Lung (tissue), 12 donors: ENCODE measurements around the gene GOLGA6L7. TPM values are rescaled to one million over a fixed set of nuclear protein-coding genes. Genes with fewer than 3 reads are reported as not detected.
"Not testable (repeated sequence)": the region's sequence is repeated elsewhere in the genome, so short reads cannot be mapped to it uniquely, and the experiment has no call there.

Experiments used
- ATAC-seq: fragments of 200-7000 bp; cut with Tn5 transposase; one replicate; pipeline ENCODE4 v1.9.1; 2020; ENCODE audit warnings: moderate number of reproducible peaks; ENCODE audit not compliant: insufficient read depth, low FRiP score
- DNase-seq, 3 donors: peaks; one replicate each; pipeline ENCODE4 v3.0.0-alpha.2; 2013 to 2017
- H3K27ac ChIP-seq, 2 donors: one replicate each; pipeline ENCODE4 v1.5.1; 2013; ENCODE audit warnings: mild to moderate bottlenecking in 2 of 2, moderate library complexity in 2 of 2, control low read depth in 1 of 2, inconsistent platforms in 1 of 2, low read depth in 1 of 2, low read length in 1 of 2
- H3K27me3 ChIP-seq, 3 donors: one replicate each; pipeline ENCODE4 v1.5.1; 2013; ENCODE audit warnings: low read length in 2 of 3; ENCODE audit not compliant: control insufficient read depth in 3 of 3, insufficient read depth in 3 of 3
- H3K36me3 ChIP-seq, 4 donors: one replicate each; pipeline ENCODE4 v1.5.1; 2013; ENCODE audit warnings: low read length in 4 of 4, mild to moderate bottlenecking in 1 of 4, moderate library complexity in 1 of 4; ENCODE audit not compliant: control insufficient read depth in 4 of 4, insufficient read depth in 4 of 4
- H3K4me1 ChIP-seq, 5 donors: one replicate each; pipeline ENCODE4 v1.5.1; 2013; ENCODE audit warnings: low read length in 5 of 5, mild to moderate bottlenecking in 2 of 5, moderate library complexity in 1 of 5; ENCODE audit not compliant: control insufficient read depth in 5 of 5, insufficient read depth in 5 of 5
- H3K4me3 ChIP-seq: one replicate; pipeline ENCODE4 v1.5.1; 2013; ENCODE audit warnings: mild to moderate bottlenecking, control low read depth, moderate library complexity
- H3K9ac ChIP-seq, 2 donors: one replicate each; pipeline ENCODE4 v1.5.1; 2013; ENCODE audit warnings: low read length in 2 of 2, control low read depth in 1 of 2; ENCODE audit not compliant: insufficient read depth in 1 of 2
- H3K9me3 ChIP-seq, 4 donors: one replicate each; pipeline ENCODE4 v1.5.1; 2013; ENCODE audit warnings: low read length in 3 of 4, mild to moderate bottlenecking in 1 of 4, moderate library complexity in 1 of 4; ENCODE audit not compliant: control insufficient read depth in 4 of 4, insufficient read depth in 3 of 4
- WGBS, 2 donors: extraction: QIAGEN DNeasy Blood & Tissue Kit; methylation state at CpG; one replicate each; pipeline ENCODE4 v1.1.7; 2013; 5-methylcytosine and 5-hydroxymethylcytosine counted together
- polyA plus RNA-seq, 2 donors: library from polyadenylated mRNA; stranded (reverse); fragments of 200-250 nt; gene quantifications; one replicate each; pipeline ENCODE4 v1.2.1, GENCODE V29; 2013
- total RNA-seq, 2 donors: library from RNA; depleted of rRNA in 1 of 2; stranded (reverse); fragments of >200 nt in 1 of 2; gene quantifications; one replicate each; pipeline ENCODE4 v1.2.1, GENCODE V29; 2014 to 2021
- TF ChIP-seq, protein P1 (sequence below): IDR thresholded peaks from 2 replicates; pipeline ENCODE4 v1.5.1; 2012; ENCODE audit warnings: mild to moderate bottlenecking; ENCODE audit errors: control extremely low read depth, extremely low read depth
- donor health status: control.
- donor health status: control.
- donor health status: Bipolar disorder and iron deficiency.
- donor health status: healthy.
- donor health status: DM: yes; HTN: yes; CAD: no.

The GOLGA6L7 gene
- total and polyA plus RNA-seq, 4 donors, result not detected

DNA sequence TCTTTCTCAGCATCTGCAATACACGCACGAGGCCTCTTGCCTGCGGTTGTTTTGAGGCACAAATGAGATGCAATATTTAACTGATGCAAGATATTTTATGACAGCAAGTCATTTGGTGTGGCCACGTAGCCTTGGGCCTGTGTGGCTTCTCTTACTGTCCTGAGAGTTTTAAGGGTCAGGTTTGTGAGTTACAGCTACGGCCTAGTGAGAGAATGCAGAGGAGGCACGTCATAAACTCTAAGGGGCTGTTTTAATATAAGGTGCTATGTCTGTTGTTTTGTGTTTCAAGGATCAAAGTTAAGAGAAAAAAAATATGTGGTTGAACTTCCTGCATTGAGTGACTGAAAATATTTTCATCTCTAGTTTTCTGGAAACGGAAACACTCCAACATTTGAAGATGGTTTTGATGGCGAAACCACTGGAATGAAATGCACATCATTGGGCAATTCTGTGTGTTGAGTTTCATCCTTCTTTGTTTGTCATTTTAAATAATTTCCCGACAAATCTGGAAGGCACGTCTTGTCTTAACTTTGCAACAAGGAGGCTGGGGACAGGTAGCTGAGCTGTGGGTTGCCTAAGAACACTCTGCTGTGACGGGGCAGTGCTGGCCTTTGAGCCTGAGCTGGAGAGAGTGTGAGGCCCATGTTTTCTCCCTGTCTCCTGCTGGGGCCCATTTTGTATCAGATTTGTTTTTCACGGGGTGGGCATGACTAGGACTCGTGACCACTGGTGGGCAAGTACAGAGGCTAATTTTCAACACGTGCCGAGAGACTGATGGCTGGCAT, 42.5 kb upstream of the GOLGA6L7 start:
- Histone ChIP-seq H3K27ac (no peak overlapping the region), H3K27me3 (no peaks in the 10 kb centered on the region), H3K9ac (no peak overlapping the region), H3K36me3 (no peaks in the 10 kb centered on the region), H3K4me3 (no peak overlapping the region), H3K4me1 (peaks cover 0 to 14% (median 0%) of the 10 kb centered on the region in 5 donors), H3K9me3 (no peaks in the 10 kb centered on the region)
- no peak for DNase-seq
- ATAC-seq, result no peak
- WGBS, 2 donors, result 72 to 75% methylated on average over 15 of the region's 15 CpGs
- TF ChIP-seq, protein P1, sequence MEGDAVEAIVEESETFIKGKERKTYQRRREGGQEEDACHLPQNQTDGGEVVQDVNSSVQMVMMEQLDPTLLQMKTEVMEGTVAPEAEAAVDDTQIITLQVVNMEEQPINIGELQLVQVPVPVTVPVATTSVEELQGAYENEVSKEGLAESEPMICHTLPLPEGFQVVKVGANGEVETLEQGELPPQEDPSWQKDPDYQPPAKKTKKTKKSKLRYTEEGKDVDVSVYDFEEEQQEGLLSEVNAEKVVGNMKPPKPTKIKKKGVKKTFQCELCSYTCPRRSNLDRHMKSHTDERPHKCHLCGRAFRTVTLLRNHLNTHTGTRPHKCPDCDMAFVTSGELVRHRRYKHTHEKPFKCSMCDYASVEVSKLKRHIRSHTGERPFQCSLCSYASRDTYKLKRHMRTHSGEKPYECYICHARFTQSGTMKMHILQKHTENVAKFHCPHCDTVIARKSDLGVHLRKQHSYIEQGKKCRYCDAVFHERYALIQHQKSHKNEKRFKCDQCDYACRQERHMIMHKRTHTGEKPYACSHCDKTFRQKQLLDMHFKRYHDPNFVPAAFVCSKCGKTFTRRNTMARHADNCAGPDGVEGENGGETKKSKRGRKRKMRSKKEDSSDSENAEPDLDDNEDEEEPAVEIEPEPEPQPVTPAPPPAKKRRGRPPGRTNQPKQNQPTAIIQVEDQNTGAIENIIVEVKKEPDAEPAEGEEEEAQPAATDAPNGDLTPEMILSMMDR, result no peak

DNA sequence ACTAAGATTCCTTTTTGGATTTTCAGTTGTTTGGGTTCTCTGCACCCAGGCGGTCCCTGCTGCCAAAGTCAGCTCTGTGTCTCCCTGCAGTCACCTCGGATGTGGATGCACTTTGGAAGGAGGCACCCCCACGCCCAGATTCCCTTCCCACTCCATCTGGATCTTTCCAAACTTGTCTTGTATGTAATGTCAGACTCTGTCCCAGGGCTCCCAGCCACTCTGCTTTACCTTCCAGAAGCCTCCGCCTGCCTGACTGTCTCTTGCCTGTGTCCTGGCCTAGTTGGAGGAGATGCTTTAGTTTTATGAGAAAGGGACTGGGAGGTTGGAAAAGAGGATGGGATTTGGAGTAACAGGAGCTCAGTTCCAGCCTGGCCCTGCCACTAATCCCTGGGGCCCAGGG, 41.8 kb upstream of the GOLGA6L7 start:
- not testable (repeated sequence) for H3K27ac ChIP-seq, DNase-seq, H3K4me3 ChIP-seq, ATAC-seq, H3K27me3 ChIP-seq, H3K36me3 ChIP-seq, H3K9ac ChIP-seq, H3K9me3 ChIP-seq
- 89 to 92% methylated on average over 4 of the region's 4 CpGs for WGBS, 2 donors
- peaks cover 0 to 17% (median 0%) of the 10 kb centered on the region in 5 donors for H3K4me1 ChIP-seq

DNA sequence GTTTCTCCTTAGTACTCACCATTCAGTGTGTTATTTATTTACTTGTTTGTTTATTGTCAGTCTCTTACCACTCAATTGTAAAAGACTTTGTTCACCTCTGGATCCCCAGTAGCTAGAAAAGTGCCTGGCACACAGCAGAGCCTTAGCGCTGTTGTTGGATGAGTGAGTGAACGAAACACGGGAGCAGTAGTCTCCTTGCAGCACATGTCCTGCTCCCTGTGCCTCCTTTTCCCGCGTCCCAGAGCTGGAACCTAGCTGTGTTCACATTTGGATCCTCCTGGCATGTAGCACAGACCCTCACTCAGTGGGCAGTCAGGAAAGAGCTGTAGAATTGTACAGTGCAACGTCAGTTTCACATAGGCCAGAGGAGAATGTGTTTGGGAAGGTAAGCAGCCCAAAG, 41.4 kb upstream of the GOLGA6L7 start:
- not testable (repeated sequence) for ATAC-seq, DNase-seq, H3K36me3 ChIP-seq, H3K4me3 ChIP-seq, H3K27ac ChIP-seq, H3K9ac ChIP-seq, H3K27me3 ChIP-seq, H3K9me3 ChIP-seq
- WGBS, 2 donors, result 80 to 92% methylated on average over 6 of the region's 6 CpGs
- H3K4me1 ChIP-seq, result peaks cover 0 to 21% (median 4%) of the 10 kb centered on the region in 5 donors

DNA sequence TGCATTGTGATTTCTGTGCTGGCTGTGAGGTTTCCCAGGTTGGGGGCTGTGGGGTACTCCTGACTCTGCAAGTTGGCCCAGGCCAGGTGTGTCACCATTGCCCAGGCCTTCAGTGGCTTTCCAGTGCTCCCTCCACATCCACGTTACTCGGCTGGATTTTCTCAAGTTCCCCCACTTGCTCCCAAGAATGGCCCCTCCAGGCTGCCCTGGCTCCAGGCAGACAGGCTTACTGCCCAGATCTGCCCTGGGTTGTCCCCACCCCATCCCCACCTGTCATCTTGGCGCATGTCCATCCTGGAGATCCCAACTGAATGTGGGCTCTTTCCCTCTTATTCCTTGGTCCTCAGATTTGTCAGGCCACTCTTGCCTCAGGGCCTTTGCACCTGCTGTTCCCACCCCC, 40.9 kb upstream of the GOLGA6L7 start:
- peaks cover 0 to 21% (median 4%) of the 10 kb centered on the region in 5 donors for H3K4me1 ChIP-seq
- peaks cover 0 to 6% (median 0%) of the 10 kb centered on the region in 3 donors for H3K27me3 ChIP-seq
- ATAC-seq, result no peak
- no peak overlapping the region for H3K27ac ChIP-seq
- no peak overlapping the region for H3K9ac ChIP-seq
- H3K4me3 ChIP-seq, result no peak overlapping the region
- 92 to 95% methylated on average over 3 of the region's 3 CpGs for WGBS, 2 donors
- peaks cover 0 to 2% (median 0%) of the 10 kb centered on the region in 4 donors for H3K9me3 ChIP-seq
- TF ChIP-seq, protein P1, result no peak
- no peak for DNase-seq
- no peaks in the 10 kb centered on the region for H3K36me3 ChIP-seq
